OCI-LY3 (cell line): ENCODE measurements around the gene SNRPB.

Experiments
- H2AFZ ChIP-seq: fragments of 200-600, 300-600 bp; shearing (Covaris generic); 2 replicates; pipeline ENCODE4 v1.6.0; 2014; ENCODE audit warnings: antibody characterized with exemption, low read depth, low read length
- H3K27ac ChIP-seq: fragments of 200-600, 300-600 bp; sonication (generic); 2 replicates; pipeline ENCODE4 v1.5.1; 2014; ENCODE audit warnings: mild to moderate bottlenecking, low read length, moderate library complexity, mixed read lengths
- H3K27me3 ChIP-seq: fragments of 200-600, 300-600 bp; sonication (generic); 2 replicates; pipeline ENCODE4 v1.6.1; 2014; ENCODE audit warnings: low read depth, low read length, mixed read lengths
- H3K36me3 ChIP-seq: fragments of 200-600, 300-600 bp; sonication (generic); replicated peaks from 2 replicates; pipeline ENCODE3; 2014; ENCODE audit warnings: low read depth, low read length, mixed read lengths
- H3K4me1 ChIP-seq: fragments of 300-600, 200-600 bp; sonication (generic); 2 replicates; pipeline ENCODE4 v1.6.1; 2014; ENCODE audit warnings: low read length, mixed read lengths
- H3K4me2 ChIP-seq: fragments of 200-600, 300-600 bp; sonication (generic); 2 replicates; pipeline ENCODE4 v1.6.1; 2014; ENCODE audit warnings: low read length, mixed read lengths
- H3K4me3 ChIP-seq: fragments of 300-600, 200-600 bp; sonication (generic); 2 replicates; pipeline ENCODE4 v1.5.1; 2014; ENCODE audit warnings: antibody characterized with exemption, mild to moderate bottlenecking, low read length, moderate library complexity
- H3K79me2 ChIP-seq: fragments of 300-600, 200-600 bp; shearing (Covaris generic); 2 replicates; pipeline ENCODE4 v1.6.1; 2014; ENCODE audit warnings: mild to moderate bottlenecking, low read length, mixed read lengths
- H3K9ac ChIP-seq: fragments of 300-600, 200-600 bp; shearing (Covaris generic); 2 replicates; pipeline ENCODE4 v1.6.0; 2014; ENCODE audit warnings: mild to moderate bottlenecking, low read length, moderate library complexity
- H3K9me3 ChIP-seq: fragments of 200-600, 300-600 bp; shearing (Covaris generic); 2 replicates; pipeline ENCODE4 v1.6.1; 2014; ENCODE audit warnings: low read length, mixed read lengths; ENCODE audit not compliant: insufficient read depth
- H4K20me1 ChIP-seq: fragments of 200-600, 300-600 bp; sonication (generic); 2 replicates; pipeline ENCODE4 v1.6.1; 2016; ENCODE audit warnings: low read length, mixed read lengths; ENCODE audit not compliant: insufficient read depth
- EZH2phosphoT487 ChIP-seq: fragments of 200-600 bp; shearing (Covaris generic); IDR thresholded peaks from 2 replicates; pipeline ENCODE4 v1.6.1; 2018; ENCODE audit warnings: antibody characterized with exemption, mixed run types, low read depth
- TF ChIP-seq, protein P1 (sequence below): fragments of 200-600, 300-600 bp; sonication (generic); IDR thresholded peaks from 2 replicates; pipeline ENCODE4 v1.5.1; 2014; ENCODE audit warnings: antibody characterized with exemption, low read length, low read depth

Gene SNRPB

DNA sequence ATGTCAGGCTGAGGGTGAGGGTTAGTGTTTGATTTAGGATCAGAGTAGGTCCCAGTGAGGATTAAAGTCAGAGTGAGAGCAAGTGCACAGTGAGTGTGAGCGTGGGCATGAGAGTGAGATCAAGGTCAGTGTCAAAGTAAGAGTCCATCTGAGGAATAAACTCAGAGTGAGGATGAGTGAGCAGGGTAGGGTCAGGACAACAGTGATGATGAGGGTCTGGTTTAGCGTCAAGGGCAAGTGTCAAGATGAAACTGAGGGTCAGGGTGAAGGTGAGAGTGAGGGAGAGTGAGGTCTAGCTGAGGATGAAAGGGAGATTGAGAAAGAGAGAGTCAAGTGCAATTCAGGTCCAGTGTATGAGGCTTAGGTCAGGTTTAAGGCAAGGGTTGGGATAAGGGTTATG, 45.8 kb upstream of the SNRPB start:
- no peak overlapping the region for H2AFZ ChIP-seq
- no peaks in the 10 kb centered on the region for H3K79me2 ChIP-seq
- no peak overlapping the region for H3K4me3 ChIP-seq
- H3K4me1 ChIP-seq, result no peaks in the 10 kb centered on the region
- no peak for TF ChIP-seq EZH2phosphoT487
- TF ChIP-seq, protein P1, sequence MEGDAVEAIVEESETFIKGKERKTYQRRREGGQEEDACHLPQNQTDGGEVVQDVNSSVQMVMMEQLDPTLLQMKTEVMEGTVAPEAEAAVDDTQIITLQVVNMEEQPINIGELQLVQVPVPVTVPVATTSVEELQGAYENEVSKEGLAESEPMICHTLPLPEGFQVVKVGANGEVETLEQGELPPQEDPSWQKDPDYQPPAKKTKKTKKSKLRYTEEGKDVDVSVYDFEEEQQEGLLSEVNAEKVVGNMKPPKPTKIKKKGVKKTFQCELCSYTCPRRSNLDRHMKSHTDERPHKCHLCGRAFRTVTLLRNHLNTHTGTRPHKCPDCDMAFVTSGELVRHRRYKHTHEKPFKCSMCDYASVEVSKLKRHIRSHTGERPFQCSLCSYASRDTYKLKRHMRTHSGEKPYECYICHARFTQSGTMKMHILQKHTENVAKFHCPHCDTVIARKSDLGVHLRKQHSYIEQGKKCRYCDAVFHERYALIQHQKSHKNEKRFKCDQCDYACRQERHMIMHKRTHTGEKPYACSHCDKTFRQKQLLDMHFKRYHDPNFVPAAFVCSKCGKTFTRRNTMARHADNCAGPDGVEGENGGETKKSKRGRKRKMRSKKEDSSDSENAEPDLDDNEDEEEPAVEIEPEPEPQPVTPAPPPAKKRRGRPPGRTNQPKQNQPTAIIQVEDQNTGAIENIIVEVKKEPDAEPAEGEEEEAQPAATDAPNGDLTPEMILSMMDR, result no peak
- no peak overlapping the region for H3K27ac ChIP-seq
- peaks cover 10% of the 10 kb centered on the region for H3K27me3 ChIP-seq
- H3K4me2 ChIP-seq, result no peak overlapping the region
- H3K9me3 ChIP-seq, result no peaks in the 10 kb centered on the region
- no peak overlapping the region for H3K9ac ChIP-seq
- H4K20me1 ChIP-seq, result no peaks in the 10 kb centered on the region
- H3K36me3 ChIP-seq, result no peaks in the 10 kb centered on the region

DNA sequence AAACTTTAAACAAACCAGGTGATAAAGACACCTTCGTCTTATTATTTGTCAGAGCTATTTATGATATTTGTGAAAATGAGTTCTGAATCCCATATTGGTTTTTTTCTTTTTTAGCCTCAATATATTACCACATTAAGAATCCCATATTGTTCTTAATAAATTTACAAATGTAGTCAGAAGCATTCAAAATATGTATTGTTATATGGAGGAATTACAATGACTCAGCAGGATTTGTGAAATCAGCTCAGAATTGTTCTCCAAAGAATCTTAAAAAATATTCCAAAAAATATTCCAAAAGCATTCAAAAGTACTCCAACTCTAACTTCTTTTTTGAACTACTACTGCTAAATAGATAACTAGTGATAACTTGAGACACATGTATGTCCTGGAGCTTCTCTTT, 44.6 kb upstream of the SNRPB start:
- TF ChIP-seq, protein P1, result no peak
- no peak for TF ChIP-seq EZH2phosphoT487
- Histone ChIP-seq H3K27me3 (peaks cover 10% of the 10 kb centered on the region), H3K4me1 (no peaks in the 10 kb centered on the region), H3K4me2 (no peak overlapping the region), H3K9me3 (no peaks in the 10 kb centered on the region), H3K4me3 (no peak overlapping the region), H2AFZ (no peak overlapping the region), H4K20me1 (no peaks in the 10 kb centered on the region), H3K9ac (no peak overlapping the region), H3K79me2 (no peaks in the 10 kb centered on the region), H3K27ac (no peak overlapping the region), H3K36me3 (no peaks in the 10 kb centered on the region)

DNA sequence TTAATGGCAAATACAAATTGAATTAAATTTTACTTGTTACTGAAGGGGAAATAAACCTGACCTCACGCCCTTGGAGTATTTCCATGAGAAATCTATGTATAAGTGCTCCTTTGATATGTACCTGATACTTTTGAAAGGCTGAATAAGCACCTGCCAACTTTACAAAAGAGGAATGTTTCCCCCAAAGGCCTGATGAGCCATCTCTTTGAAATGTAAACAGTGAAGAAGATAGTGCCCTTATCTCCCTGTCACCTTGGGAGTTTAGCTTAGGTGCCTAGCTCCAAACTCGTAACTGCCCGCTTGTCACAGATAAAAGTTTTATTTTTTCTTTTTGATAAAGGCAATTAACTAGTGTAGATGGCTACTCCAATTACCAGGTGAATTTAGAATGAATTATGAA, 39.2 kb upstream of the SNRPB start:
- no peak overlapping the region for H2AFZ ChIP-seq
- no peak overlapping the region for H3K27ac ChIP-seq
- H3K9me3 ChIP-seq, result no peaks in the 10 kb centered on the region
- no peak overlapping the region for H3K9ac ChIP-seq
- peaks cover 10% of the 10 kb centered on the region for H3K27me3 ChIP-seq
- H3K4me1 ChIP-seq, result peaks cover 10% of the 10 kb centered on the region
- H3K79me2 ChIP-seq, result peaks cover 23% of the 10 kb centered on the region
- H3K4me2 ChIP-seq, result peak overlapping the region; percentile 79
- H3K4me3 ChIP-seq, result peak overlapping the region; percentile 89
- H3K36me3 ChIP-seq, result no peaks in the 10 kb centered on the region
- H4K20me1 ChIP-seq, result no peaks in the 10 kb centered on the region
- no peak for TF ChIP-seq EZH2phosphoT487
- TF ChIP-seq, protein P1, result no peak

DNA sequence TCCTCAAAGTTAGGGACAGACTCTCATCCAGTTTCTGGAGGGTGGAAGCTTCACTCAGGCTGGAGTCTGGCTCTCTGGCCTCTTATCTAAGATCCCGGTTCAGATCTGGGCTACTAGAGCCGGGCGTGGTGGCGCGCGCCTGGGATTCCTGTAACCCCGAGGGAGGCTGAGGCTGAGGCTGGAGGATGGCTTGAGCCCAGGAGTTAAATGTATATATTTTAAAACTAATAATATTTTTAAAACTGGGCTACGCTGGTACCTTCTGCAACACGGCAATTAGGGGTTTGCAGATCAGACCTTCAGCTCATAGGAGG, 38.8 kb upstream of the SNRPB start:
- H3K4me3 ChIP-seq, result peak overlapping the region; percentile 89
- H3K9me3 ChIP-seq, result no peaks in the 10 kb centered on the region
- peaks cover 23% of the 10 kb centered on the region for H3K79me2 ChIP-seq
- H3K4me1 ChIP-seq, result peaks cover 10% of the 10 kb centered on the region
- no peaks in the 10 kb centered on the region for H4K20me1 ChIP-seq
- H3K9ac ChIP-seq, result peak overlapping the region; percentile 84
- H3K27me3 ChIP-seq, result peaks cover 10% of the 10 kb centered on the region
- no peaks in the 10 kb centered on the region for H3K36me3 ChIP-seq
- H3K4me2 ChIP-seq, result peak overlapping the region; percentile 79
- no peak overlapping the region for H3K27ac ChIP-seq
- peak overlapping the region; percentile 100 for H2AFZ ChIP-seq
- TF ChIP-seq, protein P1, result no peak
- no peak for TF ChIP-seq EZH2phosphoT487
